T-helper 1 cell (primary cell): ENCODE data around the gene LRCH1.

ENCODE experiments used
- DNase-seq, 5 donors: peaks; one replicate each; pipeline ENCODE4 v3.0.0-alpha.2; 2012 to 2020

The LRCH1 gene

GRCh38 chr13:46535002-46535401 lies 18.0 kb upstream of the LRCH1 start:
- no peak for DNase-seq

GRCh38 chr13:46535825-46536224 lies 17.1 kb upstream of the LRCH1 start:
- DNase-seq: no peak

GRCh38 chr13:46536341-46536740 lies 16.6 kb upstream of the LRCH1 start:
- no peak for DNase-seq

- no peak for DNase-seq
Measured at GRCh38 chr13:46539231-46539630, 13.7 kb upstream of the LRCH1 start.

- no peak for DNase-seq
Measured at GRCh38 chr13:46541210-46541609, 11.8 kb upstream of the LRCH1 start.

- DNase-seq: no peak
Measured at GRCh38 chr13:46542833-46543232, 10.1 kb upstream of the LRCH1 start.

- DNase-seq: no peak
Measured at GRCh38 chr13:46543287-46543686, 9.7 kb upstream of the LRCH1 start.

- DNase-seq: no peak
Measured at GRCh38 chr13:46544208-46544607, 8.8 kb upstream of the LRCH1 start.

- no peak for DNase-seq
Measured at GRCh38 chr13:46544811-46545210, 8.2 kb upstream of the LRCH1 start.

GRCh38 chr13:46546084-46546768 lies 6.7 kb upstream of the LRCH1 start:
- DNase-seq: no peak

GRCh38 chr13:46550822-46551221 lies 2.1 kb upstream of the LRCH1 start:
- DNase-seq: no peak

GRCh38 chr13:46551410-46552302 lies 1.3 kb upstream of the LRCH1 start:
- peak; percentile 30 to 57 (median 44) for DNase-seq

- DNase-seq: no peak
Measured at GRCh38 chr13:46552303-46552682, 677 bp upstream of the LRCH1 start.

GRCh38 chr13:46553521-46553885 lies 533 bp downstream of the LRCH1 start:
- DNase-seq: peak in 1 of 5 donors; percentile 10

GRCh38 chr13:46553886-46554858 lies 1.2 kb downstream of the LRCH1 start:
- DNase-seq: peak; percentile 51 to 69 (median 62)

GRCh38 chr13:46554951-46555350 lies 2.0 kb downstream of the LRCH1 start:
- DNase-seq: no peak

- DNase-seq: no peak
Measured at GRCh38 chr13:46555722-46556417, 2.9 kb downstream of the LRCH1 start.

- no peak for DNase-seq
Measured at GRCh38 chr13:46556418-46556779, 3.4 kb downstream of the LRCH1 start.

GRCh38 chr13:46559272-46559805 lies 6.4 kb downstream of the LRCH1 start:
- DNase-seq: no peak

GRCh38 chr13:46560778-46561177 lies 7.8 kb downstream of the LRCH1 start:
- no peak for DNase-seq

- DNase-seq: no peak
Measured at GRCh38 chr13:46561286-46561685, 8.3 kb downstream of the LRCH1 start.

- no peak for DNase-seq
Measured at GRCh38 chr13:46561691-46562090, 8.7 kb downstream of the LRCH1 start.
